Neural crest cell (in vitro differentiated cells): ENCODE measurements around the gene MRFAP1L1. TPM values are rescaled to one million over a fixed set of nuclear protein-coding genes. Genes with fewer than 3 reads are reported as not detected.

Experiments used
- DNase-seq: peaks from one replicate; pipeline ENCODE4 v3.0.0; 2021; ENCODE audit warnings: low read depth, mixed read lengths, low spot score
- H3K27ac Mint-ChIP-seq: one replicate; pipeline ENCODE4 v1.8.0; 2021; ENCODE audit warnings: mild to moderate bottlenecking, mixed read lengths; ENCODE audit not compliant: unreplicated experiment
- H3K27me3 Mint-ChIP-seq: 2 replicates; pipeline ENCODE4 v1.8.0; 2021; ENCODE audit warnings: low read depth, mild to moderate bottlenecking, mixed read lengths
- H3K36me3 Mint-ChIP-seq: 2 replicates; pipeline ENCODE4 v1.8.0; 2021; ENCODE audit warnings: low read depth, mild to moderate bottlenecking, mixed read lengths
- H3K4me1 Mint-ChIP-seq: 2 replicates; pipeline ENCODE4 v1.8.0; 2021; ENCODE audit warnings: mixed read lengths
- H3K4me3 Mint-ChIP-seq: one replicate; pipeline ENCODE4 v1.8.0; 2021; ENCODE audit warnings: mild to moderate bottlenecking, mixed read lengths
- H3K9me3 Mint-ChIP-seq: 2 replicates; pipeline ENCODE4 v1.8.0; 2021; ENCODE audit warnings: mixed read lengths
- total RNA-seq: library from RNA; stranded (reverse); gene quantifications from 2 replicates; pipeline ENCODE4 v1.2.1, GENCODE V29; 2021
- TF ChIP-seq, protein P1 (sequence below): fragments of 200-600 bp; sonication (generic); conservative IDR thresholded peaks from 2 replicates; pipeline ENCODE4 v1.5.0; 2021; ENCODE audit warnings: antibody characterized with exemption, mild to moderate bottlenecking

Gene MRFAP1L1
- total RNA-seq, 1 donor from 2014 or later: 70.4 TPM

- H3K4me1 Mint-ChIP-seq: peaks cover 40% of the 10 kb centered on the region
- peaks cover 2% of the 10 kb centered on the region for H3K9me3 Mint-ChIP-seq
- no peak overlapping the region for H3K27ac Mint-ChIP-seq
- no peaks in the 10 kb centered on the region for H3K36me3 Mint-ChIP-seq
- TF ChIP-seq, protein P1, sequence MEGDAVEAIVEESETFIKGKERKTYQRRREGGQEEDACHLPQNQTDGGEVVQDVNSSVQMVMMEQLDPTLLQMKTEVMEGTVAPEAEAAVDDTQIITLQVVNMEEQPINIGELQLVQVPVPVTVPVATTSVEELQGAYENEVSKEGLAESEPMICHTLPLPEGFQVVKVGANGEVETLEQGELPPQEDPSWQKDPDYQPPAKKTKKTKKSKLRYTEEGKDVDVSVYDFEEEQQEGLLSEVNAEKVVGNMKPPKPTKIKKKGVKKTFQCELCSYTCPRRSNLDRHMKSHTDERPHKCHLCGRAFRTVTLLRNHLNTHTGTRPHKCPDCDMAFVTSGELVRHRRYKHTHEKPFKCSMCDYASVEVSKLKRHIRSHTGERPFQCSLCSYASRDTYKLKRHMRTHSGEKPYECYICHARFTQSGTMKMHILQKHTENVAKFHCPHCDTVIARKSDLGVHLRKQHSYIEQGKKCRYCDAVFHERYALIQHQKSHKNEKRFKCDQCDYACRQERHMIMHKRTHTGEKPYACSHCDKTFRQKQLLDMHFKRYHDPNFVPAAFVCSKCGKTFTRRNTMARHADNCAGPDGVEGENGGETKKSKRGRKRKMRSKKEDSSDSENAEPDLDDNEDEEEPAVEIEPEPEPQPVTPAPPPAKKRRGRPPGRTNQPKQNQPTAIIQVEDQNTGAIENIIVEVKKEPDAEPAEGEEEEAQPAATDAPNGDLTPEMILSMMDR: no peak
- no peaks in the 10 kb centered on the region for H3K27me3 Mint-ChIP-seq
- no peak for DNase-seq
- no peak overlapping the region for H3K4me3 Mint-ChIP-seq
These were observed 39.9 kb upstream of the MRFAP1L1 start for GRCh38 chr4:6749340-6750171.

GRCh38 chr4:6748286-6748685 is 38.6 kb upstream of the MRFAP1L1 start:
- Mint-ChIP-seq H3K4me1 (peaks cover 38% of the 10 kb centered on the region), H3K27ac (no peak overlapping the region), H3K9me3 (peaks cover 2% of the 10 kb centered on the region), H3K36me3 (no peaks in the 10 kb centered on the region), H3K27me3 (no peaks in the 10 kb centered on the region), H3K4me3 (no peak overlapping the region)
- no peak for DNase-seq
- TF ChIP-seq, protein P1: no peak

- H3K27me3 Mint-ChIP-seq: no peaks in the 10 kb centered on the region
- H3K4me3 Mint-ChIP-seq: no peak overlapping the region
- H3K4me1 Mint-ChIP-seq: peaks cover 33% of the 10 kb centered on the region
These were observed 37.8 kb upstream of the MRFAP1L1 start for GRCh38 chr4:6747294-6748051.

DNA sequence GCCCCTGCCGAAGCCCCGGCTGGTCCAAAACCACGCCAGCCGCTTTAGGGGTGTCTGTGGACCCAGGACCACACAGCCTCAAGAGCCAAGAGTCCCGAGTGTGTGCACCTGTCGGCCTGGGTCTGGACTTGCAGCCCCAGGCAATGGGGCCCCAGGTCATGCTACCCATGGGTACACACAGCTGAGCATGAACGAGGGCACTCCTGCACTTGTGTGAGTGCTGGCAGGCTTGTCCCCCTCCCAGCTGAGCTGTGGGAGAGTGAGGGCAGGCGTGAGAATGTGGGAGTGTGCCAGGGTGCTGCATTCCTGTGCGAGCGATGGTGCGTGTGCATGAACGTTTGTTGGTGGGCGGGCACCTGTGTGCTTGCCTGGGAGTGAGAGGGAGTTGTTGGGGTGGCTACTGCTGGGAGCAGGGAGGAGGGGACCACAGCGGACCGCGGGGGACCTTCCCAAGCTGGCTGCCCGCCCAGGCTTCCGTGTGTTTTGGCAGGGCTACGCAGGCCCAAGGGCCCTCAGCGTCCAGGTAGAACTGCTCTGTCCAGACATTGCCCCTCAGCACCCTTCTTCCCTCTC is 37.1 kb upstream of the MRFAP1L1 start:
- peaks cover 29% of the 10 kb centered on the region for H3K4me1 Mint-ChIP-seq
- H3K36me3 Mint-ChIP-seq: no peaks in the 10 kb centered on the region
- TF ChIP-seq, protein P1: no peak
- H3K4me3 Mint-ChIP-seq: no peak overlapping the region
- H3K9me3 Mint-ChIP-seq: peaks cover 2% of the 10 kb centered on the region
- no peaks in the 10 kb centered on the region for H3K27me3 Mint-ChIP-seq
- no peak overlapping the region for H3K27ac Mint-ChIP-seq
- DNase-seq: no peak

More at GRCh38 chr4:6747294-6748051, 37.8 kb upstream of the MRFAP1L1 start:
- Mint-ChIP-seq H3K9me3 (peaks cover 2% of the 10 kb centered on the region), H3K36me3 (no peaks in the 10 kb centered on the region), H3K27ac (peak overlapping the region; percentile 38)
- TF ChIP-seq, protein P1: no peak
- no peak for DNase-seq

DNA sequence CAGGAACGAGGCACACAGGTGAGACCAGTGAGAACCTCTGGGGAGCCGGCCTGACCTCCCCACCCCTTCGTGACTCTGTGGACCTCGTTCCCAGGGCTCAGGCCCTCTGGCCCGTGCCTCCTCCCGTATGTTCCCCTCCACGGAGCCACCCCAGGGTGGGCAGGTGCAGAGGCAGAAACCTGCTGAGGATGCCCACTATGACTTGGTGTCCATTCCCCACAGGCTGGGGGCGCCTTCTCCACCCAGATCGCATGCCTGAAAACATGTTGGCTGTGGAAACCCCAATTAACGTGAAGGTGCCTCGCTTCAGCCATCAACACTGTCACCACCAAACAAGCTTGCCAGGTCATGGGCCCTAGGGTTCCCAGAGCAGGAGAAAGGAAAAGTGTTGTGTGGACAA is 33.3 kb upstream of the MRFAP1L1 start:
- H3K27me3 Mint-ChIP-seq: no peaks in the 10 kb centered on the region
- peaks cover 14% of the 10 kb centered on the region for H3K4me1 Mint-ChIP-seq
- peaks cover 9% of the 10 kb centered on the region for H3K9me3 Mint-ChIP-seq
- DNase-seq: no peak
- H3K27ac Mint-ChIP-seq: no peak overlapping the region
- no peak overlapping the region for H3K4me3 Mint-ChIP-seq
- H3K36me3 Mint-ChIP-seq: peaks cover 3% of the 10 kb centered on the region
- TF ChIP-seq, protein P1: no peak
